ENCODE data around the gene IDH2.

IDH2 gene

DNA sequence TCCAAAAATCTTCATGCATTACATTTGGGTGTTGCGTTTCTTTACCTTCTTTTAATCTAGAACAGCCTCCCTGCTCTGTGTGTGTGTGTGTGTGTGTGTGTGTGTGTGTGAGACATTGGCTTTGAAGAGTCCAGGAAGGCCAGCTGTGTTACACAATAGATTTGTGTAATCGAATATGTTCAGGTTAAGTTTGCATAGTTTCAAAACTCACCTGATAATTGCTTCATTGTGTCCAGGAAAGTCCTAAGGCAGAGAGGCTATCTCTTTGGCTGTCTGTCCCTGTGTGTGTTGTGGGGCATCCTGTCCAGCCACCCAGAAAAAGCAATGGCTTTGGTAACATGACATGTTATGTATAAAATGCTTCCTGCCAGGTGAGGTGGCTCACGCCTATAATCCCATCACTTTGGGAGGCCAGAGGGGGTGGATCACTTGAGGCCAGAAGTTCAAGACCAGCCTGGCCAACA lies 63.6 kb downstream of the IDH2 start:
- no peak for DNase-seq

DNA sequence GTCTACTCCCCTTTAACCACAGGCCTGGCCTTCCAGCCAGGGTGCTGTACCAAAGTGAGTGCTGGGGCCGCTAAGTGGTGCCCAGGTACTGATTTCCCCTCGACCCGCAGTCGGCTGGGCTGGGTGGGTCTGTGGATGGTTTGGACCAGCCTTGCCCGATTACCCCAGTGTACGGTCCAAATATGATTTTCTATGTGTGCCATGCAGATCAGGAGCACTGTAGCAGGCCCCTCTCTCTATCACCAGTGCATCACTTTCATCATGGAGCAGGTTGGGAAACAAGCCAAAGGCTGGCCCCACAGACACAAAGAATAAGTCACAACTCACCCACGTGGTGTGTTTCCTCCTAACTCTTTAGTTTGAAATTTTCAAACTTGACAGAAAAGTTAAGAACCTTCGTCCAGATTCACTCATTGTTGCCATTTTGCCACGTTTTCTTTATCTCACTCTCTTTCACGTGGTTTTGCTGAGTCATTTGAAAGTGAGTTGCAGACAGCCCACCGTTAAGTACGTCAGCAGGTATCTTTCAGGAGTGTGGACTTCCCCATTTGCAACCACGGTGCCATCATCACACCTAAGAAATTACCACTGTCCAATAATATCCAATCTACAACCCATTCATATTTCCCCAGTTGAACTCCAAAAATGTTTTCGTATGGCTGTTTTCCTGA lies 64.2 kb downstream of the IDH2 start:
- DNase-seq: no peak

- no peak for DNase-seq
Measured at GRCh38 chr15:90037511-90037860, 64.8 kb downstream of the IDH2 start.

GRCh38 chr15:90036806-90037510 lies 65.3 kb downstream of the IDH2 start:
- DNase-seq: no peak

- no peak for DNase-seq
Measured at GRCh38 chr15:90036343-90036742, 65.9 kb downstream of the IDH2 start.

DNA sequence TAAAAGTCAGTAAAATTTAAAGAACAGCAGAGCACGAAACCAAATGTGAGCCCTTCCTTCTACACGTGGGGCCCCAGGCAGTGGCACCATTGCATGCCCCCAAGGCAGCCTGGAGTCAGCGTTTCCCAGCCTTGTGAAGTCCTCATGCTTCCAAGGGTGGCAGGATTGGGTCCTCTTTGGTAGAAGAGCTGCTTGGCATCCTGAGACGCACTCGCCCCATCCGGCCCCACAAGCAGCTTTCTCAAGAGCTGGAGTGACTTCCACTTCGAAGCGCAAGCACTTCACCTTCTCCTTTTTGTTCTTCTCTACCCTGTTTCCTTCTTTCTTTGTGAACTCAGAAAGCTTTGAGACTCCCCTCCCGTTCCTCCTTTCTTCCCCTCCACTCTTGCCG lies 66.4 kb downstream of the IDH2 start:
- no peak for DNase-seq

- DNase-seq: no peak
Measured at GRCh38 chr15:90035095-90035839, 67.0 kb downstream of the IDH2 start.

GRCh38 chr15:90033448-90033847 lies 68.8 kb downstream of the IDH2 start:
- no peak for DNase-seq

Measured in NCI-H2227 treated with DMSO at 0.1 percent for 48 hours (cell line).